Measurements from ENCODE around the gene CTNNA1. TPM values are rescaled to one million over a fixed set of nuclear protein-coding genes. Genes with fewer than 3 reads are reported as not detected.

The CTNNA1 gene
- total RNA-seq, 3 donors from 2014 or later (not counting 1 experiment from before 2014, with no cell fraction given): 34.4 to 53.0 (median 49.8) TPM

DNA sequence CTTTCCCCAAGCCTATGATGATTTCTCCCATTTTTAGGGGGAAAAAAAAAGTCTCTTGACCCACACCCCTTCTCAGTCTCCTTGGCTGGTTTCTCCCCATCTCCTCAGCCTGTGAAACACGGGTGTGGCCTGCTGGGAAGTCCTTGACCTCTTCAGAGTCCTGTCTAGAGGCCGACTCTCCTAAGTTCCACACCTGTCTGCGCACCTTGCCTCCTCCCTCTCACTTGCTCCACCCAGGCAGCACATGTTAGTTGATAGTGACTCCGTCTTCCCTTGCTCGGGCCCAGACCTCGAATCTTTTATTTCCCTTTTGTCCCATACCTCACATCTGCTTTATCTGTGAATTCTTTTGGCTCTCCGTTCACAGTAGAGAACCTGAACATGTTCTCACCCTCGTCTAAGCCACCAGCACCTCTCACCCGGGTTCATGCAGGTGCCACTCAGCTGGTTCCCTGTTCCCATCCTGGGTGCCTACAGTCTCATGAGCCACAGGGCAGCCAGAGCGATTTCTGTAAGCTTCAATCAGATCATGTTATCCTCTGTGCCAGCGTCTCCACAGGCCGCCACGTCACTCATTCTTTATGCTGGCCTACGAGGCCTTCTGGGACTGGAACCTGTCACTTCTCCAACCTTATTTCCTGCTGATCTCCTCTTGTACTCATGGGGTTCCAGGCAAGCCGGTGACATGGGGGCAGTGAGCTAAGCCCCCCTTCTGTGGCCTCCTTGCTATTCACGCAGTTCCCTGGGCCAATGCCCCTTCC is 173.6 kb downstream of the CTNNA1 start:
- Histone ChIP-seq H3K27me3 (ENCODE audit: control insufficient read depth, insufficient read depth, low read length) (no peaks in the 10 kb centered on the region), H3K9me3 (ENCODE audit: control insufficient read depth, insufficient read depth, low read length) (no peaks in the 10 kb centered on the region), H3K4me1 (ENCODE audit: control insufficient read depth, insufficient read depth, low read length) (no peaks in the 10 kb centered on the region), H3K4me3 (ENCODE audit: low read length) (no peak overlapping the region), H3K36me3 (ENCODE audit: control insufficient read depth, insufficient read depth, low read length) (peaks cover 6% of the 10 kb centered on the region), H3K27ac (ENCODE audit: low read length) (no peak overlapping the region)
- no peak overlapping the region for H3K4me3 Mint-ChIP-seq
- H3K36me3 Mint-ChIP-seq: peaks cover 6% of the 10 kb centered on the region
- intact Hi-C loops (cut with micrococcal nuclease): no loop called here
- H3K4me1 Mint-ChIP-seq: peaks cover 0 to 6% of the 10 kb centered on the region in 2 donors
- 95% methylated on average over 16 of the region's 16 CpGs for WGBS (ENCODE audit: insufficient coverage)
- no peak overlapping the region for H3K27ac Mint-ChIP-seq
- DNase-seq (no peak), ATAC-seq (no peak)
- no peaks in the 10 kb centered on the region for H3K27me3 Mint-ChIP-seq (ENCODE audit: low read depth in 2 of 2)
- TF ChIP-seq, protein P1, sequence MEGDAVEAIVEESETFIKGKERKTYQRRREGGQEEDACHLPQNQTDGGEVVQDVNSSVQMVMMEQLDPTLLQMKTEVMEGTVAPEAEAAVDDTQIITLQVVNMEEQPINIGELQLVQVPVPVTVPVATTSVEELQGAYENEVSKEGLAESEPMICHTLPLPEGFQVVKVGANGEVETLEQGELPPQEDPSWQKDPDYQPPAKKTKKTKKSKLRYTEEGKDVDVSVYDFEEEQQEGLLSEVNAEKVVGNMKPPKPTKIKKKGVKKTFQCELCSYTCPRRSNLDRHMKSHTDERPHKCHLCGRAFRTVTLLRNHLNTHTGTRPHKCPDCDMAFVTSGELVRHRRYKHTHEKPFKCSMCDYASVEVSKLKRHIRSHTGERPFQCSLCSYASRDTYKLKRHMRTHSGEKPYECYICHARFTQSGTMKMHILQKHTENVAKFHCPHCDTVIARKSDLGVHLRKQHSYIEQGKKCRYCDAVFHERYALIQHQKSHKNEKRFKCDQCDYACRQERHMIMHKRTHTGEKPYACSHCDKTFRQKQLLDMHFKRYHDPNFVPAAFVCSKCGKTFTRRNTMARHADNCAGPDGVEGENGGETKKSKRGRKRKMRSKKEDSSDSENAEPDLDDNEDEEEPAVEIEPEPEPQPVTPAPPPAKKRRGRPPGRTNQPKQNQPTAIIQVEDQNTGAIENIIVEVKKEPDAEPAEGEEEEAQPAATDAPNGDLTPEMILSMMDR (IDR thresholded peaks at IDR 0.05): no peak
- no peaks in the 10 kb centered on the region for H3K9me3 Mint-ChIP-seq

DNA sequence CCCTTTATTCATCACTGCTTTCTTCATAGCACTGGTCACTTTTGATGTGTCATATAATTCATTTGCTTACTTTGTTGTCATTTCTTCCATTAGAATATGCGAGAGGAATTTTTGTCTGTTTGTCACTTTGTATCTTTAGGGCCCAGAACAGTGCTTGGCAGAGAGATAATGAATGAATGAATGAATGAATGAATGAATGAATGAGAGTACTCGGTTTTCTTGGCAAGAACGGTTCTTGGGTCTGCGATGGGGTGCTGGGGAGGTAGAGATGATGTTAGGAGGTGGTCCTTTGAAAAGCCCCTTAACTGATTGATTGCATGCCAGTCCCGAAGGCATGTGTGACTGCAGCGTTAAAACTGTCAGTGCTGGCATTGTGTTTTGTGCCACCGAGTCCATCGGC is 174.3 kb downstream of the CTNNA1 start:
- peaks cover 6% of the 10 kb centered on the region for H3K36me3 ChIP-seq (ENCODE audit: control insufficient read depth, insufficient read depth, low read length)
- Mint-ChIP-seq H3K9me3 (no peaks in the 10 kb centered on the region), H3K4me3 (no peak overlapping the region), H3K4me1 (peaks cover 0 to 6% of the 10 kb centered on the region in 2 donors), H3K36me3 (peaks cover 6% of the 10 kb centered on the region), H3K27ac (no peak overlapping the region), H3K27me3 (ENCODE audit: low read depth in 2 of 2) (no peaks in the 10 kb centered on the region)
- ATAC-seq: no peak
- intact Hi-C loops (cut with micrococcal nuclease): no loop called here
- H3K9me3 ChIP-seq (ENCODE audit: control insufficient read depth, insufficient read depth, low read length): no peaks in the 10 kb centered on the region
- no peak for DNase-seq
- H3K27me3 ChIP-seq (ENCODE audit: control insufficient read depth, insufficient read depth, low read length): no peaks in the 10 kb centered on the region
- TF ChIP-seq, protein P1 (IDR thresholded peaks at IDR 0.05): no peak
- 94% methylated on average over 8 of the region's 8 CpGs for WGBS (ENCODE audit: insufficient coverage)
- H3K27ac ChIP-seq (ENCODE audit: low read length): no peak overlapping the region
- H3K4me3 ChIP-seq (ENCODE audit: low read length): no peak overlapping the region
- H3K4me1 ChIP-seq (ENCODE audit: control insufficient read depth, insufficient read depth, low read length): no peaks in the 10 kb centered on the region

DNA sequence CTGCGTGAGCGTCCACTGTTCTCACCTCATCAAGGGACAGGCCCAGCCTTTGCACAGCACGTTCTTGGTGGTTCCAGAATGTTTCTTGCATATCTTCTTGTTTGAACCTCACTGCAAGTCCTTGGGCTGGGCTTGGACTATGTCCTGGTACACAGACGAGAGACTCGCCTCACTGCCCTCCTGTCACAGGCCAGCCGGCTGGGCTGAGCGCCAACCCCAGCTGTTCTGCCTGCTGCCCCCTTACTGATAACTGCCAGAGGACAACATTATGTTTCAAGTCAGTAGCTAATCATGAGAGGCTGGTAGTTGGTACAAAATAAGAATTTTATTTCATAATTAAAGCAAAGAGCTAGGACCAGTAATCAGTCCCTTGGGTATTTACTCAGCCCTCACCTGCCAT is 174.8 kb downstream of the CTNNA1 start:
- Mint-ChIP-seq H3K9me3 (no peaks in the 10 kb centered on the region), H3K27me3 (ENCODE audit: low read depth in 2 of 2) (no peaks in the 10 kb centered on the region), H3K4me3 (no peak overlapping the region), H3K27ac (no peak overlapping the region), H3K36me3 (peaks cover 6% of the 10 kb centered on the region), H3K4me1 (peaks cover 0 to 6% of the 10 kb centered on the region in 2 donors)
- TF ChIP-seq, protein P1 (IDR thresholded peaks at IDR 0.05): no peak
- Histone ChIP-seq H3K9me3 (ENCODE audit: control insufficient read depth, insufficient read depth, low read length) (no peaks in the 10 kb centered on the region), H3K4me3 (ENCODE audit: low read length) (no peak overlapping the region), H3K27ac (ENCODE audit: low read length) (no peak overlapping the region), H3K36me3 (ENCODE audit: control insufficient read depth, insufficient read depth, low read length) (peaks cover 6% of the 10 kb centered on the region), H3K27me3 (ENCODE audit: control insufficient read depth, insufficient read depth, low read length) (no peaks in the 10 kb centered on the region), H3K4me1 (ENCODE audit: control insufficient read depth, insufficient read depth, low read length) (no peaks in the 10 kb centered on the region)
- WGBS (ENCODE audit: insufficient coverage): 94% methylated on average over 7 of the region's 7 CpGs
- DNase-seq: no peak
- intact Hi-C loops (cut with micrococcal nuclease): no loop called here
- ATAC-seq: no peak

DNA sequence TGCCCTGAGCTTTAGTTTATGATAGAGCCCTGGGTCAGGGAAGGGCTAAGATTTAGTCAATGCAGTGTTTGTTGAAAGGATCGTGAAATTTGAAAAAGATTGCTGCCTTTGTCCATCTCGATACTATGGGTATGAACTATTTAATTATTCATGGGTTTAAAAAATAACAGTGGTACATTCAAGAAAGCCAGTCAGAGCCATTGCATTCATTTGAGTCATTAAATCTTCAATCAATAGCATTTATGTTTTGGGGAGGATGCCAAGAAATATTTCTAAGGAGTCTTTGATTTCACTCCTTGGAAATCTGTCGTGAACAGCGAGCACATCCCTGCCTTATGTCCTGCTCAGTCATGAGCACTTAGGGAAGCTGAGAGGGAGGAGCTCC is 176.3 kb downstream of the CTNNA1 start:
- H3K36me3 ChIP-seq (ENCODE audit: control insufficient read depth, insufficient read depth, low read length): peaks cover 6% of the 10 kb centered on the region
- Mint-ChIP-seq H3K4me1 (peaks cover 0 to 6% of the 10 kb centered on the region in 2 donors), H3K27me3 (ENCODE audit: low read depth in 2 of 2) (no peaks in the 10 kb centered on the region), H3K4me3 (no peak overlapping the region), H3K9me3 (no peaks in the 10 kb centered on the region), H3K36me3 (peaks cover 6% of the 10 kb centered on the region), H3K27ac (no peak overlapping the region)
- H3K4me3 ChIP-seq (ENCODE audit: low read length): no peak overlapping the region
- H3K27ac ChIP-seq (ENCODE audit: low read length): no peak overlapping the region
- no peaks in the 10 kb centered on the region for H3K9me3 ChIP-seq (ENCODE audit: control insufficient read depth, insufficient read depth, low read length)
- TF ChIP-seq, protein P1 (IDR thresholded peaks at IDR 0.05): no peak
- intact Hi-C loops (cut with micrococcal nuclease): no loop called here
- no peaks in the 10 kb centered on the region for H3K27me3 ChIP-seq (ENCODE audit: control insufficient read depth, insufficient read depth, low read length)
- WGBS (ENCODE audit: insufficient coverage): 95% methylated on average over 4 of the region's 4 CpGs
- DNase-seq (no peak), ATAC-seq (no peak)
- H3K4me1 ChIP-seq (ENCODE audit: control insufficient read depth, insufficient read depth, low read length): no peaks in the 10 kb centered on the region

Measured in natural killer cell (primary cell).